Measurements from ENCODE around the gene GOLIM4. TPM values are rescaled to one million over a fixed set of nuclear protein-coding genes. Genes with fewer than 3 reads are reported as not detected.

Gene GOLIM4
- total RNA-seq, 1 experiment from 2014 or later, result 35.4 TPM

GRCh38 chr3:168025076-168025475, 70.6 kb downstream of the GOLIM4 start:
- no peaks in the 10 kb centered on the region for H3K4me1 ChIP-seq (ENCODE audit: control insufficient read depth, insufficient read depth, low read length)
- ChIA-PET CTCF (no interaction called here), POLR2A (no interaction called here)
- no peak overlapping the region for H3K4me3 ChIP-seq (ENCODE audit: low read depth in 2 of 2, low read length in 2 of 2)
- H3K9me3 ChIP-seq (ENCODE audit: control insufficient read depth, insufficient read depth, low read depth, low read length), result no peaks in the 10 kb centered on the region
- no TSS peak for BruUV-seq (replicated peaks)
- no peak overlapping the region for H3K27ac ChIP-seq (ENCODE audit: low read length)
- in situ Hi-C loops (cut with HindIII; ENCODE audit: low pct_unique_long_range_greater_than_20kb, low sequenced_read_pairs) (no loop called here), intact Hi-C loops (cut with micrococcal nuclease; ENCODE audit: unreplicated experiment) (no loop called here)
- ATAC-seq (no peak), DNase-seq (ENCODE audit: low read depth, low spot score) (no peak)
- no peak for TF ChIP-seq SIN3A (IDR thresholded peaks at IDR 0.05; ENCODE audit: borderline replicate concordance, insufficient read depth, low read depth, low read length)
- TF ChIP-seq REST (IDR thresholded peaks at IDR 0.05; ENCODE audit: insufficient read depth in 1 of 2, low read depth in 2 of 2, low read length in 1 of 2), result no peak
- no peak for TF ChIP-seq POLR2AphosphoS5 (IDR thresholded peaks at IDR 0.05; ENCODE audit: low read depth, low read length)
- no peak for TF ChIP-seq TCF7L2 (IDR thresholded peaks at IDR 0.05; ENCODE audit: low read depth, low read length)
- no peak for TF ChIP-seq CTCF (IDR thresholded peaks at IDR 0.05)
- peaks cover 8% of the 10 kb centered on the region; the same call in 1 of the 2 replicates for H3K36me3 ChIP-seq (ENCODE audit: control insufficient read depth, insufficient read depth, low read length)
- no peaks in the 10 kb centered on the region for H3K27me3 ChIP-seq (ENCODE audit: control insufficient read depth, insufficient read depth, low read length)

GRCh38 chr3:168024537-168024941, 71.2 kb downstream of the GOLIM4 start:
- intact Hi-C loops (cut with micrococcal nuclease; ENCODE audit: unreplicated experiment) (no loop called here), in situ Hi-C loops (cut with HindIII; ENCODE audit: low pct_unique_long_range_greater_than_20kb, low sequenced_read_pairs) (no loop called here)
- ATAC-seq (no peak), DNase-seq (ENCODE audit: low read depth, low spot score) (no peak)
- H3K4me3 ChIP-seq (ENCODE audit: low read depth in 2 of 2, low read length in 2 of 2), result no peak overlapping the region
- H3K9me3 ChIP-seq (ENCODE audit: control insufficient read depth, insufficient read depth, low read depth, low read length), result no peaks in the 10 kb centered on the region
- no TSS peak for BruUV-seq (replicated peaks)
- no peak for TF ChIP-seq POLR2AphosphoS5 (IDR thresholded peaks at IDR 0.05; ENCODE audit: low read depth, low read length)
- TF ChIP-seq SIN3A (IDR thresholded peaks at IDR 0.05; ENCODE audit: borderline replicate concordance, insufficient read depth, low read depth, low read length), result no peak
- TF ChIP-seq REST (IDR thresholded peaks at IDR 0.05; ENCODE audit: insufficient read depth in 1 of 2, low read depth in 2 of 2, low read length in 1 of 2), result no peak
- TF ChIP-seq TCF7L2 (IDR thresholded peaks at IDR 0.05; ENCODE audit: low read depth, low read length), result no peak
- no peak for TF ChIP-seq CTCF (IDR thresholded peaks at IDR 0.05)
- ChIA-PET POLR2A (no interaction called here), CTCF (no interaction called here)
- H3K36me3 ChIP-seq (ENCODE audit: control insufficient read depth, insufficient read depth, low read length), result peaks cover 8% of the 10 kb centered on the region; the same call in 1 of the 2 replicates
- no peak overlapping the region for H3K27ac ChIP-seq (ENCODE audit: low read length)
- no peaks in the 10 kb centered on the region for H3K4me1 ChIP-seq (ENCODE audit: control insufficient read depth, insufficient read depth, low read length)
- no peaks in the 10 kb centered on the region for H3K27me3 ChIP-seq (ENCODE audit: control insufficient read depth, insufficient read depth, low read length)

Data from Panc1 (cell line).